A549 (cell line): ENCODE results near the gene MAP7D1. TPM values are rescaled to one million over a fixed set of nuclear protein-coding genes. Genes with fewer than 3 reads are reported as not detected.

Source experiments
- ATAC-seq, 2 experiments: fragments of 200-7000 bp in 1 of 2; fragments of >200 bp in 1 of 2; cut with Nextera tagmentation in 1 of 2; cut with Tn5 transposase in 1 of 2; 3 replicates each; pipeline versions ENCODE4 v1.8.0 to v1.9.1; 2018 to 2020; ENCODE audit warnings: mild to moderate bottlenecking in 1 of 2, moderate library complexity in 1 of 2
- CTCF ChIA-PET: fragments of 300-600 bp; sonication (Branson Sonifier 250); formaldehyde crosslinking; extraction: SDS; loops from one replicate; lab custom pipeline; 2021; ENCODE audit warnings: antibody characterized with exemption, inconsistent platforms; lab: Yijun Ruan, JAX
- POLR2A ChIA-PET: fragments of 350-600 bp; formaldehyde crosslinking; extraction: SDS; loops from one replicate; lab custom pipeline; 2021; ENCODE audit warnings: antibody characterized with exemption, inconsistent platforms; lab: Yijun Ruan, JAX
- DNase-seq, 2 experiments: peaks; one replicate each; pipeline versions ENCODE4 v3.0.0 to v3.0.0-alpha.2; 2011 to 2016; ENCODE audit warnings: low read depth in 1 of 2, low spot score in 1 of 2
- FAIRE-seq: peaks from 2 replicates; lab custom pipeline; 2011; peaks lifted over from hg19 to GRCh38; lab: Jason Lieb, UNC
- H3K27ac ChIP-seq, 2 experiments: fragments of >200 bp; sonication (Bioruptor Twin); formaldehyde crosslinking; 3 replicates each; pipeline ENCODE4 v1.5.1; 2016 to 2017
- H3K4me1 ChIP-seq: fragments of >200 bp; sonication (Bioruptor Twin); formaldehyde crosslinking; 3 replicates; pipeline ENCODE4 v1.6.1; 2016
- H3K4me2 ChIP-seq: fragments of >200 bp; sonication (Bioruptor Twin); formaldehyde crosslinking; 3 replicates; pipeline ENCODE4 v1.6.1; 2016
- H3K4me3 ChIP-seq: fragments of >200 bp; sonication (Bioruptor Twin); formaldehyde crosslinking; 3 replicates; pipeline ENCODE4 v1.5.1; 2016
- H3K9me3 ChIP-seq: fragments of >200 bp; sonication (Bioruptor Twin); formaldehyde crosslinking; 3 replicates; pipeline ENCODE4 v1.6.1; 2016
- ATOH8 ChIP-seq: fragments of 250-450 bp; sonication (Bioruptor Pico); IDR thresholded peaks from 2 replicates; pipeline ENCODE4 v1.5.0; 2020; ENCODE audit warnings: low read depth, mild to moderate bottlenecking, moderate library complexity
- CBX2 ChIP-seq: fragments of 200-600 bp; sonication (generic); IDR thresholded peaks from 2 replicates; pipeline ENCODE4 v1.6.1; 2016; ENCODE audit warnings: low read depth, mild to moderate bottlenecking, borderline replicate concordance
- CHD2 ChIP-seq: fragments of 150-350 bp; IDR thresholded peaks from 2 replicates; pipeline ENCODE4 v1.6.1; 2014; ENCODE audit warnings: low read length; ENCODE audit not compliant: partially characterized antibody
- EHMT2 ChIP-seq: fragments of 200-600 bp; sonication (generic); IDR thresholded peaks from 2 replicates; pipeline ENCODE4 v1.6.1; 2016; ENCODE audit warnings: antibody characterized with exemption, low read depth, mild to moderate bottlenecking, moderate library complexity
- ELK1 ChIP-seq: fragments of 150-350 bp; IDR thresholded peaks from 2 replicates; pipeline ENCODE4 v1.6.1; 2014; ENCODE audit warnings: low read depth, mild to moderate bottlenecking, low read length
- ESRRA ChIP-seq: fragments of 150-350 bp; IDR thresholded peaks from 2 replicates; pipeline ENCODE4 v1.6.1; 2014; ENCODE audit warnings: mild to moderate bottlenecking, low read length, borderline replicate concordance
- HOXA7 ChIP-seq: fragments of 250-450 bp; sonication (Bioruptor Pico); IDR thresholded peaks from 2 replicates; pipeline ENCODE4 v1.5.0; 2020; ENCODE audit warnings: mild to moderate bottlenecking, moderate library complexity
- HOXB13 ChIP-seq: fragments of 250-450 bp; sonication (Bioruptor Pico); IDR thresholded peaks from 2 replicates; pipeline ENCODE4 v1.5.0; 2020; ENCODE audit warnings: low read depth, mild to moderate bottlenecking, moderate library complexity
- HOXB5 ChIP-seq: fragments of 250-450 bp; sonication (Bioruptor Pico); IDR thresholded peaks from 2 replicates; pipeline ENCODE4 v1.5.0; 2020; ENCODE audit warnings: mild to moderate bottlenecking, moderate library complexity
- KDM5A ChIP-seq: fragments of 200-600 bp; sonication (generic); IDR thresholded peaks from 2 replicates; pipeline ENCODE4 v1.6.1; 2016; ENCODE audit warnings: antibody characterized with exemption, mild to moderate bottlenecking
- MYC ChIP-seq: IDR thresholded peaks from 2 replicates; pipeline ENCODE4 v1.6.1; 2012; ENCODE audit warnings: mild to moderate bottlenecking, inconsistent platforms, low read length, improper control_type of control experiment, borderline replicate concordance
- NPAS2 ChIP-seq: fragments of 250-450 bp; sonication (Bioruptor Pico); IDR thresholded peaks from 2 replicates; pipeline ENCODE4 v1.8.0; 2022; ENCODE audit warnings: mild to moderate bottlenecking, moderate library complexity, borderline replicate concordance
- POLR2A ChIP-seq: IDR thresholded peaks from 2 replicates; pipeline ENCODE4 v1.6.1; 2012; ENCODE audit warnings: mild to moderate bottlenecking, low read length
- SMC3 ChIP-seq: fragments of >200 bp; sonication (Bioruptor Twin); formaldehyde crosslinking; IDR thresholded peaks from 3 replicates; pipeline ENCODE4 v1.6.1; 2018; ENCODE audit warnings: inconsistent platforms
- ZC3H11A ChIP-seq: fragments of 450-650 bp; IDR thresholded peaks from 2 replicates; pipeline ENCODE4 v1.6.1; 2014; ENCODE audit warnings: antibody characterized with exemption, mild to moderate bottlenecking
- WGBS: methylation state at CpG from one replicate; pipeline ENCODE4 v1.1.6; 2017; ENCODE audit errors: missing lambda C conversion rate; 5-methylcytosine and 5-hydroxymethylcytosine counted together
- polyA plus RNA-seq, 4 experiments: library from polyadenylated mRNA; depleted of rRNA in 3 of 4; stranded (reverse); fragments of >200 nt; fragmentation: RNase III in 1 of 4; extraction: RNeasy Plus Mini Kit Qiagen cat#74134 plus additional on column Dnase treatment in 1 of 4; gene quantifications; 2 replicates in 3 of 4; 3 replicates in 1 of 4; pipeline ENCODE4 v1.2.3, GENCODE V29; 2011 to 2017

MAP7D1 gene
- polyA plus RNA-seq, 2 of the 4 experiments (the other 2 are of a cell fraction): 16.4 to 74.9 TPM

- Histone ChIP-seq H3K27ac (peak overlapping the region; percentile 40 to 50; a peak in 4 of 6 replicates), H3K4me3 (no peak overlapping the region), H3K4me1 (peaks cover 33% of the 10 kb centered on the region), H3K9me3 (no peaks in the 10 kb centered on the region), H3K4me2 (no peak overlapping the region)
- no peak for FAIRE-seq
- no peak for DNase-seq
- CTCF ChIA-PET: interaction anchor here (0.6 to 4.7 kb wide), 5 partner anchors 9 to 33 kb away, joined by 3 to 17 read pairs (median 5); no protein-coding TSS in a partner anchor
- WGBS: 60% methylated on average over 6 of the region's 6 CpGs
- no peak; a peak in 1 of 6 replicates for ATAC-seq
- POLR2A ChIA-PET: interaction anchor here (1.3 kb wide), 1 partner anchor 14 kb away, joined by 3 read pairs; no protein-coding TSS in a partner anchor
- no peak for TF ChIP-seq CBX2
- TF ChIP-seq POLR2A: no peak
- TF ChIP-seq HOXB13: no peak
- TF ChIP-seq HOXB5 (CRISPR knock-in tag): no peak
- no peak for TF ChIP-seq HOXA7
Measured at GRCh38 chr1:36208978-36209703, 53.2 kb downstream of the MAP7D1 start.

GRCh38 chr1:36211307-36211706 is 55.3 kb downstream of the MAP7D1 start:
- FAIRE-seq: no peak
- POLR2A ChIA-PET: no interaction called here

GRCh38 chr1:36211841-36212240 is 55.9 kb downstream of the MAP7D1 start:
- WGBS: 83% methylated on average over 2 of the region's 2 CpGs
- TF ChIP-seq ELK1: no peak
- TF ChIP-seq, all 56 proteins: peak for 0
- H3K4me1 ChIP-seq: peaks cover 19% of the 10 kb centered on the region
- FAIRE-seq (no peak), ATAC-seq (no peak), DNase-seq (no peak)
- H3K4me3 ChIP-seq: no peak overlapping the region
- no peak overlapping the region; a peak in 1 of 6 replicates for H3K27ac ChIP-seq
- H3K9me3 ChIP-seq: no peaks in the 10 kb centered on the region
- CTCF ChIA-PET: interaction anchor here (1.0 to 2.6 kb wide), 7 partner anchors 11 to 68 kb away, joined by 3 to 11 read pairs (median 5); partner anchors contain the start of genes THRAP3 and TRAPPC3
- H3K4me2 ChIP-seq: no peak overlapping the region
- POLR2A ChIA-PET: no interaction called here

More at GRCh38 chr1:36211307-36211706, 55.3 kb downstream of the MAP7D1 start:
- no peaks in the 10 kb centered on the region for H3K9me3 ChIP-seq
- H3K27ac ChIP-seq: no peak overlapping the region; a peak in 1 of 6 replicates
- no peak overlapping the region for H3K4me2 ChIP-seq
- TF ChIP-seq ZC3H11A: no peak
- no peak for TF ChIP-seq ESRRA
- no peak for TF ChIP-seq HOXB5 (CRISPR knock-in tag)
- no peak for TF ChIP-seq SMC3
- TF ChIP-seq HOXB13: no peak
- peaks cover 20% of the 10 kb centered on the region for H3K4me1 ChIP-seq
- WGBS: 82% methylated on average over 3 of the region's 3 CpGs
- CTCF ChIA-PET: interaction anchor here (1.0 to 2.6 kb wide), 8 partner anchors 11 to 77 kb away, joined by 3 to 11 read pairs (median 4); partner anchors contain the start of genes THRAP3 and TRAPPC3
- no peak overlapping the region for H3K4me3 ChIP-seq
- DNase-seq: no peak
- ATAC-seq: no peak

GRCh38 chr1:36212782-36213181 is 56.8 kb downstream of the MAP7D1 start:
- peak in 1 of 2 experiments; percentile 21 for DNase-seq
- ChIA-PET POLR2A (no interaction called here), CTCF (interaction anchor here (1.0 to 2.6 kb wide), 2 partner anchors 25 to 63 kb away, joined by 3 to 11 read pairs; partner anchors contain the start of gene TRAPPC3)
- H3K4me2 ChIP-seq: no peak overlapping the region
- 68% methylated on average over 2 of the region's 2 CpGs for WGBS
- ATAC-seq: no peak; a peak in 1 of 6 replicates
- H3K4me1 ChIP-seq: peaks cover 12% of the 10 kb centered on the region
- TF ChIP-seq CHD2: no peak
- TF ChIP-seq HOXA7: no peak
- no peak for TF ChIP-seq KDM5A
- no peak for TF ChIP-seq EHMT2
- TF ChIP-seq ATOH8: no peak
- no peak for TF ChIP-seq MYC
- TF ChIP-seq NPAS2: no peak
- FAIRE-seq: no peak
- H3K9me3 ChIP-seq: no peaks in the 10 kb centered on the region
- no peak overlapping the region; a peak in 1 of 6 replicates for H3K27ac ChIP-seq
- no peak overlapping the region for H3K4me3 ChIP-seq
